ENCODE results near the gene TENM3.

Gene TENM3

DNA sequence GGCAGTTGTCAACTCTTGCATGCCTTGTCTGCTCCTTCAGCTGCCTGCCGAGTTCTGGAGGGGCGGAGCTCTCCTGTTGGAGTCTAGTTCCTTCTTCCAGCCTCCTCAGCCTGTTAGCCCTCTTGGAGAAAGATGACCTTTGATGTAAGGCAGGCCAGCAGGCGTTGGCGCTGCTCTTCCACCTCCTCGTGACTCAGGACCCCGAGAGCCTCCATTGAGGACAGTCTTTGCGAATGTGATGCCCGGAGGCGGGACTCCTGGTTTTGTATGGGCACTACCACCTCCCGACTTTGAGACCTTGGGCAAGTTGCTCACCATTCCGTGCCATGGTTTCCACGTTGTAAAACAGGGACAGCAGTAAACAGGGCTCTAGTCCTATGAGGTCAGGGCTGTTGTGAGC, 108.3 kb downstream of the TENM3 start:
- no peak overlapping the region for H3K4me3 ChIP-seq (ENCODE audit: low read length)
- H4K20me1 ChIP-seq (ENCODE audit: insufficient read depth, low read length) = no peaks in the 10 kb centered on the region
- no peak overlapping the region for H3K9ac ChIP-seq (ENCODE audit: low read length)
- H3K4me1 ChIP-seq (ENCODE audit: low read length) = no peaks in the 10 kb centered on the region
- no peaks in the 10 kb centered on the region for H3K79me2 ChIP-seq (ENCODE audit: low read length)
- TF ChIP-seq, protein P1, sequence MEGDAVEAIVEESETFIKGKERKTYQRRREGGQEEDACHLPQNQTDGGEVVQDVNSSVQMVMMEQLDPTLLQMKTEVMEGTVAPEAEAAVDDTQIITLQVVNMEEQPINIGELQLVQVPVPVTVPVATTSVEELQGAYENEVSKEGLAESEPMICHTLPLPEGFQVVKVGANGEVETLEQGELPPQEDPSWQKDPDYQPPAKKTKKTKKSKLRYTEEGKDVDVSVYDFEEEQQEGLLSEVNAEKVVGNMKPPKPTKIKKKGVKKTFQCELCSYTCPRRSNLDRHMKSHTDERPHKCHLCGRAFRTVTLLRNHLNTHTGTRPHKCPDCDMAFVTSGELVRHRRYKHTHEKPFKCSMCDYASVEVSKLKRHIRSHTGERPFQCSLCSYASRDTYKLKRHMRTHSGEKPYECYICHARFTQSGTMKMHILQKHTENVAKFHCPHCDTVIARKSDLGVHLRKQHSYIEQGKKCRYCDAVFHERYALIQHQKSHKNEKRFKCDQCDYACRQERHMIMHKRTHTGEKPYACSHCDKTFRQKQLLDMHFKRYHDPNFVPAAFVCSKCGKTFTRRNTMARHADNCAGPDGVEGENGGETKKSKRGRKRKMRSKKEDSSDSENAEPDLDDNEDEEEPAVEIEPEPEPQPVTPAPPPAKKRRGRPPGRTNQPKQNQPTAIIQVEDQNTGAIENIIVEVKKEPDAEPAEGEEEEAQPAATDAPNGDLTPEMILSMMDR (IDR thresholded peaks at IDR 0.05; ENCODE audit: low read depth, low read length) = no peak
- TF ChIP-seq EZH2phosphoT487 (IDR thresholded peaks at IDR 0.05; ENCODE audit: low read depth) = no peak
- no peak overlapping the region for H2AFZ ChIP-seq (ENCODE audit: low read depth, low read length)
- H3K27ac ChIP-seq (ENCODE audit: low read length) = no peak overlapping the region
- no peaks in the 10 kb centered on the region for H3K36me3 ChIP-seq (replicated peaks; ENCODE audit: low read depth, low read length)
- H3K9me3 ChIP-seq (ENCODE audit: insufficient read depth, low read length) = no peaks in the 10 kb centered on the region
- H3K27me3 ChIP-seq (ENCODE audit: low read depth, low read length) = no peaks in the 10 kb centered on the region
- H3K4me2 ChIP-seq (ENCODE audit: low read length) = no peak overlapping the region

DNA sequence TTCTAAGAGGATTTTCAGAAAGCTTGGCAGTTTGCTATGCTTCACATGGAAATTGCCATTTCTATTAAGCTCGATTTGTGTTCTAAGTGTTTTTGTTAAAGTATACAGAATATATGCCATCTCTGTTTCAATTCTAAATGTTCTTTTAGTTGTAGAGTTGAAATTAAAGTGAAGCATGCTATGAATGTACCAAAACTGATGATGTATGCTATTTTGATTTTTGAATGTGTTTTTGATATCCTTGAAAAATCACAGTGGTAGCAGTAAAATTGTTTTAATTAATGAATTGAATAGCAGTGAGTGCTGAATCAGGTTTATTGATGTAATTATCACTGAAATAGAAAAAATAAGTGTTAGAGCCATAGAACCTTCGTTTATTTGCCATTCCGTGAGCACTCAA, 110.9 kb downstream of the TENM3 start:
- Histone ChIP-seq H3K27me3 (ENCODE audit: low read depth, low read length) (no peaks in the 10 kb centered on the region), H3K79me2 (ENCODE audit: low read length) (no peaks in the 10 kb centered on the region), H2AFZ (ENCODE audit: low read depth, low read length) (no peak overlapping the region), H3K36me3 (replicated peaks; ENCODE audit: low read depth, low read length) (no peaks in the 10 kb centered on the region), H3K4me3 (ENCODE audit: low read length) (no peak overlapping the region), H3K9ac (ENCODE audit: low read length) (no peak overlapping the region), H3K4me1 (ENCODE audit: low read length) (no peaks in the 10 kb centered on the region), H3K9me3 (ENCODE audit: insufficient read depth, low read length) (no peaks in the 10 kb centered on the region), H4K20me1 (ENCODE audit: insufficient read depth, low read length) (no peaks in the 10 kb centered on the region), H3K27ac (ENCODE audit: low read length) (no peak overlapping the region), H3K4me2 (ENCODE audit: low read length) (no peak overlapping the region)
- no peak for TF ChIP-seq EZH2phosphoT487 (IDR thresholded peaks at IDR 0.05; ENCODE audit: low read depth)
- TF ChIP-seq, protein P1 (IDR thresholded peaks at IDR 0.05; ENCODE audit: low read depth, low read length) = no peak

DNA sequence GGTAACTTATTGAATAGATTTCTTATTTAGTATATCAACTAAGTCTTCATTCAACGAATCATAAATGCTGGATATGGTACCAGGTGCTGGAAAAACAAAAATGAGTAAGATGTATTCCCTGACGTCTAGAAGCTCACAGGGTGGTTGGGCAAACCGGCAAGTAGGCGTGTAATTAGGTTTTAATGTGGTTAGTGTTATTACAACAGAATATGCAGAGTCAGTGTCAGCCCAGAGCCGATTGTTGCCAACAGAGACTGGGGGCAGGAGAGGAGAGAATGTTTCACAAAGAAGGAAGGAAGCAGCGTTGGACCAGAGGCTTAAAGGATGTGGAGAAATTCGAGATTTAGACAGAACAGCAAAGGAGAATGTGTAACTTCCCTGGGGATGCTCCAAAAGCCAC, 111.7 kb downstream of the TENM3 start:
- Histone ChIP-seq H4K20me1 (ENCODE audit: insufficient read depth, low read length) (no peaks in the 10 kb centered on the region), H3K27ac (ENCODE audit: low read length) (no peak overlapping the region), H3K79me2 (ENCODE audit: low read length) (no peaks in the 10 kb centered on the region), H3K4me3 (ENCODE audit: low read length) (no peak overlapping the region), H3K9ac (ENCODE audit: low read length) (no peak overlapping the region), H3K4me2 (ENCODE audit: low read length) (no peak overlapping the region), H3K9me3 (ENCODE audit: insufficient read depth, low read length) (no peaks in the 10 kb centered on the region), H3K4me1 (ENCODE audit: low read length) (no peaks in the 10 kb centered on the region), H2AFZ (ENCODE audit: low read depth, low read length) (no peak overlapping the region), H3K36me3 (replicated peaks; ENCODE audit: low read depth, low read length) (no peaks in the 10 kb centered on the region), H3K27me3 (ENCODE audit: low read depth, low read length) (no peaks in the 10 kb centered on the region)
- no peak for TF ChIP-seq EZH2phosphoT487 (IDR thresholded peaks at IDR 0.05; ENCODE audit: low read depth)
- TF ChIP-seq, protein P1 (IDR thresholded peaks at IDR 0.05; ENCODE audit: low read depth, low read length) = no peak

DNA sequence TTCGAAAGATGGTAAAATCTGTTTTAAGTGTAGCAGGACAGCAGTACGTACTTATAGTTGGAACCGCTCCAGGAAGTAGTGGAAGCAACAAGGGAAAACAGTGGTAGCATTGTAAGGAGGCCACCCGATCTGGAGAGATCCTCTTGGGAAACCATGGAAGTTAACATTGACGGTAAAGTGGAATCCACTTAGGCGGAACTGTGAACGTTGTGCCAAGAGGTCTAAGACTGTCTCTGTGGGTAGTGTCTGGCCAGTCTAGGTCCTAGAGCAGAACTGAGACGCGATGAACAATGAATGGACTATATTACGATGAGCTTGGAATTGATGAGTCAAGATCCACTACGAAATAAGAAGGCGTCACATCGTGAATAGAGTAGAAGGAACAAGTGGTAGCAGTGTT, 124.0 kb downstream of the TENM3 start:
- no peak overlapping the region for H3K9ac ChIP-seq (ENCODE audit: low read length)
- H4K20me1 ChIP-seq (ENCODE audit: insufficient read depth, low read length) = no peaks in the 10 kb centered on the region
- H3K9me3 ChIP-seq (ENCODE audit: insufficient read depth, low read length) = no peaks in the 10 kb centered on the region
- H3K4me2 ChIP-seq (ENCODE audit: low read length) = no peak overlapping the region
- no peaks in the 10 kb centered on the region for H3K4me1 ChIP-seq (ENCODE audit: low read length)
- no peaks in the 10 kb centered on the region for H3K79me2 ChIP-seq (ENCODE audit: low read length)
- TF ChIP-seq, protein P1 (IDR thresholded peaks at IDR 0.05; ENCODE audit: low read depth, low read length) = no peak
- no peak for TF ChIP-seq EZH2phosphoT487 (IDR thresholded peaks at IDR 0.05; ENCODE audit: low read depth)
- H3K36me3 ChIP-seq (replicated peaks; ENCODE audit: low read depth, low read length) = no peaks in the 10 kb centered on the region
- no peak overlapping the region for H3K27ac ChIP-seq (ENCODE audit: low read length)
- H2AFZ ChIP-seq (ENCODE audit: low read depth, low read length) = no peak overlapping the region
- H3K4me3 ChIP-seq (ENCODE audit: low read length) = no peak overlapping the region
- H3K27me3 ChIP-seq (ENCODE audit: low read depth, low read length) = 0 out of 2 replicates have a peak, but pooled peaks cover 3% of the 10 kb centered on the region
